ENCODE results near the gene PRKCZ.
"Not testable (repeated sequence)": the region's sequence is repeated elsewhere in the genome, so short reads cannot be mapped to it uniquely, and the experiment has no call there.

Gene PRKCZ

GRCh38 chr1:2113620-2114135 is 63.5 kb downstream of the PRKCZ start:
- peaks cover 4% of the 10 kb centered on the region for H3K9me3 ChIP-seq (ENCODE audit: severe bottlenecking)

GRCh38 chr1:2114635-2115007 is 64.4 kb downstream of the PRKCZ start:
- ATAC-seq (ENCODE audit: low read depth); H3K4me1 ChIP-seq (ENCODE audit: insufficient read depth, poor library complexity, severe bottlenecking); H3K9me3 ChIP-seq (ENCODE audit: severe bottlenecking); H3K27me3 ChIP-seq (ENCODE audit: insufficient read depth, poor library complexity, severe bottlenecking); H3K36me3 ChIP-seq (ENCODE audit: low read depth); H3K27ac ChIP-seq (ENCODE audit: poor library complexity, severe bottlenecking); DNase-seq (ENCODE audit: low spot score); H3K4me3 ChIP-seq (ENCODE audit: severe bottlenecking): not testable (repeated sequence)

More at GRCh38 chr1:2113620-2114135, 63.5 kb downstream of the PRKCZ start:
- ATAC-seq (ENCODE audit: low read depth) (no peak), DNase-seq (ENCODE audit: low spot score) (peak; percentile 42)
- no peak overlapping the region for H3K27ac ChIP-seq (ENCODE audit: poor library complexity, severe bottlenecking)
- no peak for TF ChIP-seq CTCF (IDR thresholded peaks at IDR 0.05; ENCODE audit: poor library complexity, severe bottlenecking)
- H3K4me3 ChIP-seq (ENCODE audit: severe bottlenecking), result no peak overlapping the region
- H3K36me3 ChIP-seq (ENCODE audit: low read depth), result no peaks in the 10 kb centered on the region
- no peaks in the 10 kb centered on the region for H3K4me1 ChIP-seq (ENCODE audit: insufficient read depth, poor library complexity, severe bottlenecking)
- H3K27me3 ChIP-seq (ENCODE audit: insufficient read depth, poor library complexity, severe bottlenecking), result no peaks in the 10 kb centered on the region

- TF ChIP-seq CTCF (IDR thresholded peaks at IDR 0.05; ENCODE audit: poor library complexity, severe bottlenecking), result no peak
- Histone ChIP-seq H3K4me1 (ENCODE audit: insufficient read depth, poor library complexity, severe bottlenecking) (no peaks in the 10 kb centered on the region), H3K36me3 (ENCODE audit: low read depth) (no peaks in the 10 kb centered on the region), H3K27ac (ENCODE audit: poor library complexity, severe bottlenecking) (no peak overlapping the region), H3K4me3 (ENCODE audit: severe bottlenecking) (no peak overlapping the region), H3K27me3 (ENCODE audit: insufficient read depth, poor library complexity, severe bottlenecking) (no peaks in the 10 kb centered on the region), H3K9me3 (ENCODE audit: severe bottlenecking) (peaks cover 4% of the 10 kb centered on the region)
- ATAC-seq (ENCODE audit: low read depth), result no peak
- DNase-seq (ENCODE audit: low spot score), result no peak
Measured at GRCh38 chr1:2115008-2115641, 64.9 kb downstream of the PRKCZ start.

GRCh38 chr1:2115702-2116341 is 65.6 kb downstream of the PRKCZ start:
- Histone ChIP-seq H3K4me1 (ENCODE audit: insufficient read depth, poor library complexity, severe bottlenecking) (no peaks in the 10 kb centered on the region), H3K27me3 (ENCODE audit: insufficient read depth, poor library complexity, severe bottlenecking) (no peaks in the 10 kb centered on the region), H3K36me3 (ENCODE audit: low read depth) (no peaks in the 10 kb centered on the region), H3K9me3 (ENCODE audit: severe bottlenecking) (peaks cover 4% of the 10 kb centered on the region), H3K27ac (ENCODE audit: poor library complexity, severe bottlenecking) (no peak overlapping the region), H3K4me3 (ENCODE audit: severe bottlenecking) (no peak overlapping the region)
- TF ChIP-seq CTCF (IDR thresholded peaks at IDR 0.05; ENCODE audit: poor library complexity, severe bottlenecking), result no peak
- ATAC-seq (ENCODE audit: low read depth) (no peak), DNase-seq (ENCODE audit: low spot score) (peak; percentile 52)

GRCh38 chr1:2119886-2120285 is 69.7 kb downstream of the PRKCZ start:
- TF ChIP-seq CTCF (IDR thresholded peaks at IDR 0.05; ENCODE audit: poor library complexity, severe bottlenecking), result no peak
- ATAC-seq (ENCODE audit: low read depth) (no peak), DNase-seq (ENCODE audit: low spot score) (no peak)
- Histone ChIP-seq H3K4me3 (ENCODE audit: severe bottlenecking) (no peak overlapping the region), H3K36me3 (ENCODE audit: low read depth) (no peaks in the 10 kb centered on the region), H3K27me3 (ENCODE audit: insufficient read depth, poor library complexity, severe bottlenecking) (no peaks in the 10 kb centered on the region), H3K4me1 (ENCODE audit: insufficient read depth, poor library complexity, severe bottlenecking) (no peaks in the 10 kb centered on the region), H3K9me3 (ENCODE audit: severe bottlenecking) (peaks cover 4% of the 10 kb centered on the region), H3K27ac (ENCODE audit: poor library complexity, severe bottlenecking) (no peak overlapping the region)
